C4-2B (cell line): ENCODE measurements around the gene NEUROG3.

Source experiments
- H3K27ac ChIP-seq: fragments of 450-650 bp; 2 replicates; pipeline ENCODE4 v1.5.1; 2017
- ZFX ChIP-seq: fragments of 450-650 bp; IDR thresholded peaks from 2 replicates; pipeline ENCODE4 v1.6.1; 2017
- TF ChIP-seq, protein P1 (sequence below): fragments of 450-650 bp; conservative IDR thresholded peaks from 2 replicates; pipeline ENCODE4 v1.5.1; 2017; ENCODE audit warnings: mild to moderate bottlenecking

The NEUROG3 gene

DNA sequence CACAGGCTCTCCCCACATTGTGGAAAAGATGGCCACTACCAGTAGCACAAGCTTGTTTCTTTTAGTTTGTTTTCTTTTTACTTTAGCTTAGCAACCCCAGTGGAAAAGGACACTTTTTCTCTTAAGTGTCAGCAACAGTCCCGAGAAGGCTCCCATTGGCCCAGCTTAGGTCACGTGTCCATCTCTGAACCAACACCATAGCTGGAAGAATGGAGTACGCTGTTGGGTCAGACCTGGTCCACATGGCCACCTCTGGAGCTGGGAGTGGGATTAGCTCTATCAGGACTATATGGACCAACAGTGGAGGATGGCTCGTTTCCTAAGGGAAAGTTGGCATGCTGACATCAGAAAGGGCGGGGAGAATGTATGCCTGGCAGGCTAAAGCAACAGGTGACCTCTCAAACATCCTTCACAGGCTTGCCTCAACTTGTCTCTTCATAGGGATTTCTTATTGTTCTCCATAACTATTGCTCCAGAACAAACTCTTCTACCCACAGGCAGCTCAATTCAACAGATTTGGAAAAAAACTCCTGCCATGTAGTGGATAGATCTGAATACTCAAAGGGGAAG lies 27.6 kb upstream of the NEUROG3 start:
- TF ChIP-seq ZFX = no peak
- no peak overlapping the region for H3K27ac ChIP-seq

DNA sequence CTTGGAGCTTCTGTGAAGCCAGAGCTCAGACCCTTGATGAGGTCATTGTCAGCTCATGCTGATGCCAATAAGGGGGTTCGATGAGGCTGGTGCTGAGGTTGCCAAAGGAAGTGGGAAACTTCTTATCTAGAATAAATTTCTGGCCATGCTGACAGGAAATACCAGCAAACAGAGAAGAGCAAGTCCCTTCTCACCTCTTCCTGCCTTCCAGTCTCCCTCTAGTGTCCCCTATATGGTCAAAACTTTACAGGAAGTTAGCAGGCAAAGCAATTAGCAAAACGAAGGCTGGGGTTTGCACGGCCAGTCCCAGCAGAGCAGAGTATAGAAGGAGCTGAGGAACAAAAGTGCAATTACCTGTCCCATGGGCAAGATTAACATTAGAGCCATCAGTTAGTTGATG lies 15.1 kb upstream of the NEUROG3 start:
- TF ChIP-seq ZFX = no peak
- H3K27ac ChIP-seq = no peak overlapping the region

DNA sequence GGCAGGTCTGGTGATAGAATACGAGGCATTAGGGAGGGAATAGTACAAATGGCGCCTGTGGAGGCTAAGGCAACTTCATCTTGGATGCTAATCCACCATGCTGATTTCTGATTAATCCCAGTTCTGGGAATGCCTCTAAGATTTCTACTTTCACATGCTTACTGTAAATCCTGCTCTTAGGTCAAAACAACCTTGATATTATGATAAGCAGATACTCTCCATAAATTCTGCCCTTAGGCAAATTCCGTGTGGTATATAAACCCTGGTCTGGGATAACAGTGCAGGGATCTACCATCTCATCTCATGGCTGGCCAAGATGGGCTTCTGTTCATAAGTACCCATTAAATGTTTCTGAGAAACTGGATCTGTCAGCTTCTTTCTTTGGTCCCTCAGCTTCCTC lies 11.4 kb upstream of the NEUROG3 start:
- no peak for TF ChIP-seq ZFX
- TF ChIP-seq, protein P1, sequence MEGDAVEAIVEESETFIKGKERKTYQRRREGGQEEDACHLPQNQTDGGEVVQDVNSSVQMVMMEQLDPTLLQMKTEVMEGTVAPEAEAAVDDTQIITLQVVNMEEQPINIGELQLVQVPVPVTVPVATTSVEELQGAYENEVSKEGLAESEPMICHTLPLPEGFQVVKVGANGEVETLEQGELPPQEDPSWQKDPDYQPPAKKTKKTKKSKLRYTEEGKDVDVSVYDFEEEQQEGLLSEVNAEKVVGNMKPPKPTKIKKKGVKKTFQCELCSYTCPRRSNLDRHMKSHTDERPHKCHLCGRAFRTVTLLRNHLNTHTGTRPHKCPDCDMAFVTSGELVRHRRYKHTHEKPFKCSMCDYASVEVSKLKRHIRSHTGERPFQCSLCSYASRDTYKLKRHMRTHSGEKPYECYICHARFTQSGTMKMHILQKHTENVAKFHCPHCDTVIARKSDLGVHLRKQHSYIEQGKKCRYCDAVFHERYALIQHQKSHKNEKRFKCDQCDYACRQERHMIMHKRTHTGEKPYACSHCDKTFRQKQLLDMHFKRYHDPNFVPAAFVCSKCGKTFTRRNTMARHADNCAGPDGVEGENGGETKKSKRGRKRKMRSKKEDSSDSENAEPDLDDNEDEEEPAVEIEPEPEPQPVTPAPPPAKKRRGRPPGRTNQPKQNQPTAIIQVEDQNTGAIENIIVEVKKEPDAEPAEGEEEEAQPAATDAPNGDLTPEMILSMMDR = no peak

DNA sequence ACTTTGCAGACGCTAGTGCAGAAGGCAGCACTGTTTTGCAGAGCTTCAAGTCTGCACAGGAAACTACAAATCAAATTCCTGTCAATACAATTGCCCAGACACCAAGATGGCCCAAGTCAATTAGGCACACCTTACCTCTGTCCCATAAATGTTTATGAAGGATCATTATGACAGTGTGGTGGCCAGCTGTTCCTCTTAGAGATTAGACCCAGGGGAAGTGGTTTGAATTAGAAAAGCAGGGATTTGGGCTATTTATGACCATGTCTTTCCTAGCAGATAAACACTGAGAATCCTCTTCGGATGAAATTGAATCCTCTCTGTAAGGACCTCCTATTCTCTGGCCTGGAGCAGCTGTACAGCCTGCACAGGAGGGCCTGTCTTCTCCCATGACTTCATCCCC lies 9.9 kb upstream of the NEUROG3 start:
- TF ChIP-seq, protein P1 = no peak
- TF ChIP-seq ZFX = no peak
- no peak overlapping the region for H3K27ac ChIP-seq

More for the DNA sequence above, 11.4 kb upstream of the NEUROG3 start:
- H3K27ac ChIP-seq = no peak overlapping the region; the same call in 1 of the 2 replicates

DNA sequence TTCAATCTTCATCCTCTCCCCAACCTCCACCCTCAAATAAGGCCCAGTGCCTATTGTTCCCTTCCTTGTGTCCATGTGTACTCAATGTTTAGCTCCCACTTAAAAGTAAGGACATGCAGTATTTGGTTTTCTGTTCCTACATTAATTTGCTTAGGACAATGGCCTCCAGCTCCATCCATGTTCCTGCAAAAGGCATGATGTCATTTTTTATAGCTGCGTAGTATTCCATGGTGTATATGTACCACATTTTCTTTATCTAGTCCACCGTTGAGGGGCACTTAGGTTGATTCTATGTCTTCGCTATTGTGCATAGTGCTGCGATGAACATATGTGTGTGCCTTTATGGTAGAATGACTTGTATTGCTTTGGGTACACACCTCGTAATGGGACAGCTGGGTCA lies 7.2 kb upstream of the NEUROG3 start:
- no peak overlapping the region for H3K27ac ChIP-seq
- TF ChIP-seq ZFX = no peak
- TF ChIP-seq, protein P1 = no peak

DNA sequence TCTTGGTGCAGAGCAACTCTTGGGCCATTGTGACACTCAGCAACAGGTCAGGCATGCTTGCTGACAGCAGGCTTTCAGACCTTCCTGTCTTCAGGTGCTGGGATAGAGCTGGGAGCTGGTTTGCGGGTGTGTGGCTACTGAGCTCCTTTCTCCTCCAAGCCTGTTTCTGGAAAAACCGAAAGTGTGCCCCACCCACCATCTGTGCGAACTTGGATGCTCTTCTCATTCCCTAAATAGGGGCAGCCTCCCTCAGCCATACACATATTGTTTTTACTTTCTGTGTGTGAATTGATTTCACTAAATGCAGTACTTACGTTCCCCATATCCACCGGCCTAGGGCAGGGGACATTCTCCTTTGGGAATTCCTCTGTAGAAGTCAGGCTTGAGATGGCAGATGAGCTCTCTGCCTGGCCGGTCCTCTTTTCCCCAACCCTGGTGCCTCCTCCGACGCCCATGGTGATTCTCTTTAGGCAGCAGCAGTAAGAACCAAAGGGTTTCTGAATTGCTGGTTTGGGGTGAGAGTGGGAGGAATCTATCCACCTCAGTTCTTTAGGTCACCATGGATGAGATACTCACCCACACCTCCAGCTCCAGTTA lies 6.3 kb upstream of the NEUROG3 start:
- TF ChIP-seq, protein P1 = no peak
- TF ChIP-seq ZFX = no peak
- no peak overlapping the region for H3K27ac ChIP-seq

DNA sequence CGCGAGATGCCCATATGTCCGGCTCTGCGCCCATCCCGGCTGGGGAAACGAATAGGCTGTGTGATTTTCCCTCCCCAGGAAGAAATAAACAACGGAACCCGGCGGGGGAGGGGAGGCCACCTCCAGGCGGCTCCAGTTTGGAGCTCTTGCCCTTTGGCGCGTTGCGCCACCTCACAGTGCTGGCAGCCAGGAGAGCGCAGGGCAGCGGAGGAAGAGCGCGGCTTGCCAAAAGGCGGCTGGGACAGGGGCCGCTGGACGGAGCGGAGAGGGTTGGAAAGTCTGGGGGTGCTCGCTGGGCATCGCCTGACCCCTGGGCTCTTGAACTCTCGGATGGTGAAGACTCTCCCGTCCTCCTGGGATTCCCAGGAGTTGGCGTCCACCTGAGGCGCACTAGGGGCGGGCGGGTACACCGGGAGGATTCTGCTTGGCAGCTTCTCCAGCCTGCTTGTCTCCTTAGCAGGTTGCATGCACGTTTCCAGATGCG lies 5.3 kb upstream of the NEUROG3 start:
- no peak overlapping the region for H3K27ac ChIP-seq
- TF ChIP-seq ZFX = no peak
- TF ChIP-seq, protein P1 = no peak

DNA sequence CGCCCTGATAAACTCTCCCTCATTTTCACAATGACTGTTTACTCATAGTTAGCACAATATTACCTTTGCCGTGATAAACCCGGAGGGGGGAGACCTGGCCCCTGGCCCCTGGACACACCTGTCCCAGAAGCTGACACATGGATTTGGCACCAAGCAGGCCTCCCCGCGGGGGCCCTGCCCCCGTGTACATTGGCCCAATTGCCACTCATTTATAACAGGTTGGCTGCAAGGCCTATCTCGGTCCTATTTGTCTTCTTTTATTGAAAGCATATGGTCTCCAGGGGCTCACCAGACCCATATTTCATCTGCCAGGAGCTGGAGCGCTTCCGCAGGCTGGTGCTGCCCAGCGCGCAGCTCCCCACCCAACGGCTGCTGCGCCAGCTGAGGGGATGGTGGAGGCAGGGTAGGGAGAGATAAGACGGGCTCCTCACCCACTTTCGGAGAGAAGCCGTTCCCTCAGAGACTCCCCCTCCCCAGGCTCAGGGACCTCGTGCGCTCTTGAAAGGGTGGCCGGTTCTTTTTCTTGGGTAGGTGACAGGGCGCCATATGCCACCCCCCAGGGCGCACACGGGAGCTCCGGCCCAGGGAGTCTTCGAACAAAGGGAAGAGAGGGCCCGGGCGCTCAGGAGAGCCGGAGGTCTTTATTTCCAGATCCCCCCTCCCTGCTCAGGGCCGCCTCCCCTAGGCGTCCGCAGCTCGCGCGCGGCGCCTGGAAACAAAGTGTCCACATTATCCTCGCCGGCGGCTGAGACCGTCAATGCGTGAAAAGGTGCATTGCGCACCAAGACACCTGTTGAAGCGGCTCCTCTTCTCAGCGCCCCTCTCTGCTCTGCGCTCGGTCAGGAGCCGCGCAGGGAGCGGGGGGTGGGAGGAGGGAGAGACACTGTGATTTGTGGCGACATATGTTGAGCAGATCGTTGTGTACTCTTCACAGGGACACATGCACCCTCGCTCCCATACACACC lies 4.3 kb upstream of the NEUROG3 start:
- H3K27ac ChIP-seq = no peak overlapping the region
- no peak for TF ChIP-seq ZFX
- TF ChIP-seq, protein P1 = no peak
